Fibroblast of the conjunctiva (primary cell): Measurements from ENCODE around the gene IQGAP1.

Experiments
- DNase-seq: peaks from one replicate; pipeline ENCODE4 v3.0.0-alpha.2; 2010; ENCODE audit warnings: low read depth

The IQGAP1 gene

DNA sequence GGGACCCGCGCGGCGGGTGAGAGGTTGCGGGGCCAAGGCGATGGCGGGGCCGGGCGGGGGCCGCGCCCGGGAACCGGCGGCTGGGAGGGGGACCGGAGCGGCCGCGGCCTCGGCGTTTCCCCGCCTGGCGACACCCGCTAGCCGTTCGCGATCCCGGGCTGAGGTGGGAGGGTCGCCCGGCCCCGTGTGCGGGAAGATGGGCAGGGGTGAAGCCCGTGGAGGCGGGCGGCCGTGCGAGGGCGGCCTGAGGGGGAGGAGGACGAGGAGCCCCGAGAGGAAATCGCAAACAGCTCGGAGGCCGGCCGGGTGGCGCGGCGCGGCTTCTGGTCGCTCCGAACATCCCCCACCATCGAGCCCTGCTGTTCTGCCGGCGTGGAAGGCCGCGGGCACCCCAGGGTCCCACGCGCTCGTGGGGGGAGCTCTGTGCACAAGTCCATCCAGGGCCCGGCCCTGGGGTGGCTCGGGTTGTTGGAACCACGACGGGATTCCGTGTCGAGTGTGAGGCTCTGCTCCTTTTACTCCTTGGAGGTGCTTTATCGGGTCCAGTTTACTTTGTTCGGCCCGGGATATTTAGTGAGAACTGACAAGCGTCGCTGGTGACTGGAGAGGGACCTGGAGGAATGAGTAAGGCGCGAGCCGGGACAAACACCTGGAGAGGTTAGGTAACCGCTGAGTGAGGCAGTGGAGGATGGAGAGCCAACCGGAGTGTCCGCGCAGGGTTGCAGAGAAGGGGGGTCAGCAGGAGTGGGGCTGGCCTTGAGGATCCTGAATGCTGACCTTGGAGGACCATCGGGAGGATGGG lies 142.4 kb downstream of the IQGAP1 start:
- DNase-seq, result no peak

DNA sequence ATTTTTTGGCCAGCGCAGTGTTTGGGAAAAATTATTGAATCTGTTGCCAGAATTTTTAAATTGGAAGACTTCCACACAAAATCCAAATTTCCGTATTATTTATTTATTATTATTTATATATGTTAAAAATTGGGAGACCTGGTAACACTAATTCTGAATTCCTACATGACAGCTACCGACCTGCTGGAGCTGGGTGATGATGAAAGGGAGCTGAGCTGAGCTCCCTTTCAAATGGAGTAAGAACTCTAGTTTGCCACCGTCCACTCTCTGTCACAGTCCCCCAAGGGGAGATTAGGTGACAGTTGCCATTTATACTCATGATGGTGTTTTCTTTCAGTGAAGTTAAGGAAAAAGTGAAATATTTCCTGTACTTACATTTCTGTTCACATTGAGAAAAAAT lies 143.1 kb downstream of the IQGAP1 start:
- no peak for DNase-seq

DNA sequence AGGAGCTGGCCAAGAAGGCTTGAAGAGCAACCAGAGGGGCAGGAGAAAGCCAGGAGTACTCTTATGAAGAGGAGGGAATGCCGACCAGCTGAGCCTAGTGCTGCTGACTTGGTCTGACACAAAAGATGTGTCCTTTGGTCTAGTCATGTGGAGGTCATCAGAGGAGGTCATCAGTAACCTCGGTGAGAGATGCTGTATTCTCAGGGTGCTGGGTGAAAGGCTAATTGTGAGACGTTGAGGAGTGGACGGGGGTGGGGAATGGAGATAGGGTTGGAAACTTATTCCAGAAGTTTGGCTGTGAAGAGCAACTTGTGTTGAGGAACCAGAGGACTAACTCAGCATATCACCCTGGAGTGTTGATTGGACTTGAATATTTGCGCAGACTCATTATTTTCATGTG lies 147.2 kb downstream of the IQGAP1 start:
- DNase-seq, result no peak

DNA sequence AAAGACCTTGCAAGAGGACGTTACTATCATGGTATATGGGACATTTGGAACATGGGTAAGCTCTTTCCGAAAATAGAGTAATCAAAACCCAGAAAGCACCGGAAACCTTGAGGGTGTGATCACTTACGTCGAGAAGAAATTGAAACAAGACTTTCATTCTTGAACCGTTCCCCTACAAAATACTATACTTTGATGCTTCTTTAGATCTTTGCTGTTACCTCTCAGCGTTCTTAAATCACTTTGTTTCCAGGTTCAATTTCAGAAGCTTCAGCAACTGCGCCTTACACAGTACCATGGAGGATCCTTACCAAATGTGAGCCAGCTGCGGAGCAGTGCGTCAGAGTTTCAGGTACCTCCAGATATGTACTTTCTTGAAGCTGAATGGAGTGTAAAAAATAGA lies 151.7 kb downstream of the IQGAP1 start:
- no peak for DNase-seq

DNA sequence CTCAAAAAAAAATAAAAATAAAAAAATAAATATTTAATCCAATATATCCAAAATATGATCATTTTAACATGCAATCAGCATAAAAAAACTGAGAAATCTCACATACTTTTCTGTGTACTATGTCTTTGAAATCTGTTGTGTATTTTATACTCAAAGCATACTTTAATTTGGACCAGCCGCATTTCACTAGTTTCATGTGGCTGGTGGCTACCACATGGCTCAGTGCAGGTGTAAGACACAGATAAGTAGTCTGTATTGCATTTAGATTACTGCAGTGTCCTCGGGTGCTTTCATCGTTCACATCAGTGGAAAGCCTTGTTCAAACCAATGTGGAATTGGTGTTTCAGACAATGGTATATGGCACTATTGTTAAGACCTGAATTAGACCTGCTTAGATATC lies 152.7 kb downstream of the IQGAP1 start:
- no peak for DNase-seq

DNA sequence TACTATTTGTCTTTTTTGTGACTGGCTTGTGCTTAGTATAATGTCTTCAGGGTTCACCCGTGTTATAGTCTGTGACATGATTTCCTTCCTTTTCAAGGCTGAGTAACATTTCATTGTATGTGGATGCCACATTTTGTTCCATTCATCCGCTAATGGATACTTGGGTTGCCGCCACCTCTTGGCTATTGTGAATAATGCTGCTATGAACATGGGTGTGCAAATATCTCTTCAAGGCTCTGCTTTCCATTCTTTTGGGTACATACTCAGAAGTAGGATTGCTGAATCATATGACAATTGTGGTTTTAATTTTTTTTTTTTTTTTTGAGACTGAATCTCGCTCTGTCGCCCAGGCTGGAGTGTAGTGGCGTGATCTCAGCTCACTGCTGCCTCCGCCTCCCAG lies 157.1 kb downstream of the IQGAP1 start:
- no peak for DNase-seq

DNA sequence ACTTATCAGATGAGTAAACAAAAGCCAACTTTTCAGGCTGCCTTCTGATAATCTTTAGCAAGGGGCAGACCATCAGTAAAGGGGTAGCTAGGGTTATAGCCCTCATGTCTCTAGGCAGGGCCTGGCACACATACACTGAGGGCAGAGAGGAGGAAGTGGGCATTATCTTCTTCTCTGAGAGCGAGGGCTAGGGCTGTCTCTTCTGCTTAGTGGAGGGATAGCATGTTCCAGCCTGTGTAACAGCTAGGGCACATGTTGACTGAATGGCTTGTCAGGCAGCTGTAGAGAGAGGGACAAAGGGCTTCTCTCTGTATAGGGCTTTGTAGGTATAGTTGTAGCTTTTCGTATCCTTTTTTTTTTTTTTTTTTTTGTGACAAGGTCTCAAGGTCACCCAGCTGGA lies 159.5 kb downstream of the IQGAP1 start:
- DNase-seq, result no peak

DNA sequence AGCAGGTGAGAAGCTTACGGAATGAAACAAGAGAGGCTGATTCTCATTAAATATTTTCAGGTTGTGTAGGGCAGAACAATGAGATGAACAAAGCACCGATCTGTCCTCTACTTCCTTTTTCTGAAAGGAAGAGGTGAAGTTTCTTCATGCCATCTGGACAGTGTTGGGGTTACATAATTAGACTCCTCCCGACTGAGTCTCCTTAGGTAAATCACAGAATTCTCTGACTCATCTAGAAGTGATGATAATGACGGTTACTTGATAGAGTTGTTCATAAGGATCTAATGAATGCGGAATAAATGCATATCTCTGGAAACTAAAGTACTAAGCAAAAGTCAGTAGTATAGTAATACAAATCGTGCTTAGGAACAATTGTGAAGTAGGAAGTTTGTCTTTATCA lies 162.9 kb downstream of the IQGAP1 start:
- no peak for DNase-seq
